Mesendoderm (in vitro differentiated cells): ENCODE measurements around the gene ENPP7.

Experiments
- DNase-seq: peaks from one replicate; pipeline ENCODE4 v3.0.0; 2013
- H2AK5ac ChIP-seq: 2 replicates; pipeline ENCODE4 v1.6.1; 2013; ENCODE audit warnings: low read length, inconsistent platforms
- H2BK120ac ChIP-seq: 2 replicates; pipeline ENCODE4 v1.6.1; 2013; ENCODE audit warnings: low read depth, mild to moderate bottlenecking, low read length, moderate library complexity, mixed read lengths
- H2BK15ac ChIP-seq: replicated peaks from 2 replicates; pipeline ENCODE4 v1.6.1; 2013; ENCODE audit warnings: low read depth, mild to moderate bottlenecking, moderate library complexity
- H2BK5ac ChIP-seq: 2 replicates; pipeline ENCODE4 v1.6.1; 2013; ENCODE audit warnings: low read length, inconsistent platforms
- H3K18ac ChIP-seq: 2 replicates; pipeline ENCODE4 v1.6.1; 2013; ENCODE audit warnings: mild to moderate bottlenecking, low read length, mixed read lengths
- H3K23ac ChIP-seq: one replicate; pipeline ENCODE4 v1.6.1; 2013; ENCODE audit warnings: low read length
- H3K27ac ChIP-seq: 2 replicates; pipeline ENCODE4 v1.5.1; 2013; ENCODE audit warnings: low read depth, mild to moderate bottlenecking, inconsistent platforms, low read length, moderate library complexity
- H3K27me3 ChIP-seq: 2 replicates; pipeline ENCODE4 v1.6.1; 2013; ENCODE audit warnings: low read length, control low read depth, mild to moderate bottlenecking, inconsistent platforms; ENCODE audit not compliant: insufficient read depth, poor library complexity
- H3K36me3 ChIP-seq: 2 replicates; pipeline ENCODE4 v1.6.1; 2013; ENCODE audit warnings: low read length, inconsistent platforms; ENCODE audit not compliant: control insufficient read depth, insufficient read depth
- H3K4ac ChIP-seq: one replicate; pipeline ENCODE4 v1.6.1; 2013; ENCODE audit warnings: low read depth, mild to moderate bottlenecking, low read length, moderate library complexity
- H3K4me1 ChIP-seq: 2 replicates; pipeline ENCODE4 v1.6.1; 2013; ENCODE audit warnings: low read depth, low read length, inconsistent platforms; ENCODE audit not compliant: control insufficient read depth
- H3K4me2 ChIP-seq: 2 replicates; pipeline ENCODE4 v1.6.1; 2013; ENCODE audit warnings: low read length
- H3K4me3 ChIP-seq: 2 replicates; pipeline ENCODE4 v1.5.1; 2013; ENCODE audit warnings: mild to moderate bottlenecking, low read length
- H3K56ac ChIP-seq: one replicate; pipeline ENCODE4 v1.6.1; 2013; ENCODE audit warnings: low read length
- H3K79me1 ChIP-seq: 2 replicates; pipeline ENCODE4 v1.6.1; 2013; ENCODE audit warnings: low read length, inconsistent platforms
- H3K79me2 ChIP-seq: 2 replicates; pipeline ENCODE4 v1.6.1; 2013; ENCODE audit warnings: mild to moderate bottlenecking, low read length; ENCODE audit not compliant: control insufficient read depth, insufficient read depth
- H3K9ac ChIP-seq: 2 replicates; pipeline ENCODE4 v1.6.1; 2013; ENCODE audit warnings: low read length, inconsistent platforms
- H4K5ac ChIP-seq: one replicate; pipeline ENCODE4 v1.6.1; 2013; ENCODE audit warnings: low read length
- H4K8ac ChIP-seq: one replicate; pipeline ENCODE4 v1.6.1; 2013; ENCODE audit warnings: low read depth, mild to moderate bottlenecking, control low read depth, low read length, moderate library complexity
- WGBS: extraction: QIAGEN DNeasy Blood & Tissue Kit; methylation state at CpG from one replicate; pipeline ENCODE4 v1.1.7; 2013; ENCODE audit warnings: low lambda C conversion rate, missing lambda C conversion rate; ENCODE audit not compliant: insufficient coverage; ENCODE audit errors: extremely low coverage; 5-methylcytosine and 5-hydroxymethylcytosine counted together

Gene ENPP7

DNA sequence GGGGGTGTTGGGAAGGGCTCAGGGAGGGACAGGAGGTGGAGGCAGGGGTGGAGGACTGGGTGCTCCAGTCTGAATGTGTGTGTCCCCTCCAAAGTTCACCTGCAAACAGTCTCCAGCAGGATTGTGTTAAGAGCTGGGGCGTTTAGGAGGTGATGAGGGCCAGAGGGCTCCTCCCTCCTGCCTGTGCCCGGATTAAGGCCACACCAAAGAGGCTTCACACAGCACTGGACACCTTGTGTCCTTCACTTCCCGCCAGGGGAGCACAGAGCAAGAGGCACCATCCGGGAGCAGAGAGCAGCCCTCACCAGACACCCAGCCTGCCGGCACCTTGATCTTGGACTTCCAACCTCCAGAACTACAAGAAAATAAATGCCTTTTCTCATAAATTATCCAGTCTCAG lies 30.2 kb upstream of the ENPP7 start:
- Histone ChIP-seq H3K18ac (no peak overlapping the region), H2BK120ac (no peak overlapping the region), H3K79me1 (no peaks in the 10 kb centered on the region), H3K4me3 (no peak overlapping the region), H2BK15ac (no peak overlapping the region), H3K36me3 (no peaks in the 10 kb centered on the region), H3K79me2 (no peaks in the 10 kb centered on the region), H3K27me3 (no peaks in the 10 kb centered on the region), H3K27ac (no peak overlapping the region), H3K9ac (no peak overlapping the region), H2AK5ac (no peak overlapping the region), H4K5ac (no peak overlapping the region), H3K56ac (peak overlapping the region; percentile 34), H3K4me2 (no peak overlapping the region), H3K23ac (no peak overlapping the region), H4K8ac (no peak overlapping the region), H3K4ac (no peak overlapping the region), H2BK5ac (no peak overlapping the region), H3K4me1 (no peaks in the 10 kb centered on the region)
- WGBS = no CpG with 5 or more reads among the region's 5 CpGs
- DNase-seq = no peak

DNA sequence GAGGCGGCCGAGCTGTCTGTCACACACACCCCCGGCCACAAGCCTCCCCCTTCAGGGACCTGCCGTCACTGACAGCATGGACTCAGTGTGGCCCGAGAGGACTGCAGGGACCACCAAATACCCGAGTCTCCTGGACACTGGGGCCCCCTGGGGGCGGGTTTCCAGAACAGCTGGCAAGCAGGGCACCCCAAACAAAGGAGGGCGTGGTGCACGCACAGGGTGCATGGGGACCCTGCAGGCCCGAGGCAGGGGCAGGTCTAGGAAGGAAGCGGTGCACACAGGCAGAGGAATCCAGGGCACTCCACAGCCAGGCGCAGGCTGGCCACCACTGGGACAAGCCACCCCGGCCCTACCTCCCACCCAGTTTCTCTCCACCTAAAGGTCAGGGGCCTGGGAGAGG lies 28.7 kb upstream of the ENPP7 start:
- Histone ChIP-seq H3K4me2 (no peak overlapping the region), H4K5ac (no peak overlapping the region), H3K23ac (no peak overlapping the region), H3K18ac (no peak overlapping the region), H3K56ac (no peak overlapping the region), H3K9ac (no peak overlapping the region), H3K79me2 (no peaks in the 10 kb centered on the region), H2BK15ac (no peak overlapping the region), H2BK120ac (no peak overlapping the region), H3K36me3 (no peaks in the 10 kb centered on the region), H2AK5ac (no peak overlapping the region), H3K4me3 (no peak overlapping the region), H3K27me3 (no peaks in the 10 kb centered on the region), H3K4ac (no peak overlapping the region), H3K27ac (no peak overlapping the region), H3K79me1 (no peaks in the 10 kb centered on the region), H4K8ac (no peak overlapping the region), H3K4me1 (no peaks in the 10 kb centered on the region), H2BK5ac (no peak overlapping the region)
- WGBS = no CpG with 5 or more reads among the region's 13 CpGs
- DNase-seq = no peak

DNA sequence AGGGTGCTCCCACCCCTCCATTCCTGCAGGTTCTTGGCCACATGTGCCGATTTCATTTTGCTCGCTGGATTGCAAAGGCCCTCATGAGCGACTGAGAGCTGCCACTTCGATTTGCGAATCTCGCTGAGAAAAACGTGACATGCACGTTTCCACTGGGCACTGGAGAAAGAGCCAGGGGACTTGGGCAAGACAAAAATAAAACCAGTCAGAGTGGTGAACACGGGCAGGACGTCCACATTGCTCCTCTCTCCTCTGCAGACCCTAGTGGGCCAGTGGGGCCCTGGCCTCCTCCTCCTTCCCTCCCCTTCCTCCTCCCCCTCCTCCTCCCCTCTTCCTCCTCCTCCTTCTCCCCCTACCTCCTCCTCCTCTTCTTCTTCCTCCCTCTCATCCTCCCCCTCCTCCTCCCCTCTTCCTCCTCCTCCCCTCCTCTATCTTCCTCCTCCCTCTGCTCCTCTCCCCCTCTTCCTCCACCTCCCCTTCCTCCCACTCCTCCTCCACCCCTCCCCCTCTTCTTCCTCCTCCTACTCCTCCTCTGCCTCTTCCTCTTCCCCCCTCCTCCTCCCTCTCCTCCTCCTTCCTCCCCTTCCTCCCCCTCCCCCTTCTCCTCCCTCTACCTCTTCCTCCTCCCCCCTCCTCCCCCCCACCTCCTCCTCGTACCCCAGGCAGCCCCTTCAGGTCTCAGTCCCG lies 28.1 kb upstream of the ENPP7 start:
- Histone ChIP-seq H3K79me2 (no peaks in the 10 kb centered on the region), H4K5ac (no peak overlapping the region), H2BK5ac (no peak overlapping the region), H3K27ac (no peak overlapping the region), H3K23ac (no peak overlapping the region), H3K4ac (no peak overlapping the region), H3K4me3 (no peak overlapping the region), H2BK120ac (no peak overlapping the region), H3K27me3 (no peaks in the 10 kb centered on the region), H2BK15ac (no peak overlapping the region), H3K18ac (no peak overlapping the region), H2AK5ac (no peak overlapping the region), H3K36me3 (no peaks in the 10 kb centered on the region), H3K4me2 (no peak overlapping the region), H3K56ac (no peak overlapping the region), H4K8ac (no peak overlapping the region), H3K79me1 (no peaks in the 10 kb centered on the region), H3K4me1 (no peaks in the 10 kb centered on the region), H3K9ac (no peak overlapping the region)
- WGBS = no CpG with 5 or more reads among the region's 12 CpGs
- no peak for DNase-seq

DNA sequence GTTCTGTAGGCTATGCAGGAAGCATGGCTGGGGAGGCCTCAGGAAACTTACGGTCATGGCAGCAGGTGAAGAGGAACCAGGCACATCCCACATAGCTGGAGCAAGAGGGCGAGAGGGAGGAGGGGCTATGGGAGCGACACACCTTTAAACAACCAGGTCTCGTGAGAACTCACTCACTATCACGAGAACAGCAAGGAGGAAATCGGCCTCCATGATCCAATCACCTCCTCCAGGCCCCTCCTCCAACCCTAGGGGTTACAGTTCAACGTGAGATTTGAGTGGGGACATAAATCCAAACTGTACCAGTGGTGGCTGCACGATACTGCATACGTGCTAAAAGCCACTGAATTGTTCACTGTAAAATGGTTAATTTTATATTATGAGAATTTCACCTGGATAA lies 26.1 kb upstream of the ENPP7 start:
- no peaks in the 10 kb centered on the region for H3K36me3 ChIP-seq
- WGBS = no CpG with 5 or more reads among the region's 9 CpGs
- no peak overlapping the region for H3K4me3 ChIP-seq
- H3K9ac ChIP-seq = no peak overlapping the region
- H2BK15ac ChIP-seq = no peak overlapping the region
- DNase-seq = peak; percentile 10
- no peak overlapping the region for H3K23ac ChIP-seq
- no peak overlapping the region for H3K27ac ChIP-seq
- H3K4me1 ChIP-seq = no peaks in the 10 kb centered on the region
- H3K79me2 ChIP-seq = no peaks in the 10 kb centered on the region
- no peak overlapping the region for H3K18ac ChIP-seq
- H3K79me1 ChIP-seq = no peaks in the 10 kb centered on the region
- H3K56ac ChIP-seq = no peak overlapping the region
- no peak overlapping the region for H4K8ac ChIP-seq
- H3K27me3 ChIP-seq = no peaks in the 10 kb centered on the region
- no peak overlapping the region for H3K4ac ChIP-seq
- no peak overlapping the region for H2BK120ac ChIP-seq
- no peak overlapping the region for H2BK5ac ChIP-seq
- H3K4me2 ChIP-seq = no peak overlapping the region
- no peak overlapping the region for H4K5ac ChIP-seq
- H2AK5ac ChIP-seq = no peak overlapping the region

DNA sequence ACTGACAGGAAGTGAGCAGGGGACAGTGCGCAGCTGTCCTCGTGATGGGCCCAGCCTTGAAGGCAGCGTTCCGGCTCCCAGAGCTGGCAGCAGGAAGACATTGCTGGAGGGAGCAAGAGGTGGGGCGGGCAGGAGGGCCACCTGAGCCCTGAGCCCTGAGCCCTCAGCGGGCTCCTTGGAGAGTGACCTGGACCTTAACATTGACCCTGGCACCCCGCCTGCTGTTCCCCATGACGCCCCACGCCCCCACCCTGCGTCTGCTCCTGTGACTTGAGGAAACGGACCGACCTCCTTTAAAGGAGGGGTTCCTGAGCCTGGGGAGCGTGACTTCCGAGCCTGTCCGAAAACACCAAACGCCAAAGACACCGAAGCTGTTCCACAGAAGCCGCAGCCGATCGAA lies 25.1 kb upstream of the ENPP7 start:
- Histone ChIP-seq H3K27me3 (no peaks in the 10 kb centered on the region), H3K4me2 (no peak overlapping the region)
- WGBS = no CpG with 5 or more reads among the region's 20 CpGs

More for the DNA sequence above, 25.1 kb upstream of the ENPP7 start:
- Histone ChIP-seq H4K8ac (no peak overlapping the region), H3K56ac (no peak overlapping the region), H3K23ac (no peak overlapping the region), H2AK5ac (no peak overlapping the region), H3K9ac (no peak overlapping the region), H2BK15ac (no peak overlapping the region), H2BK120ac (no peak overlapping the region), H3K79me2 (no peaks in the 10 kb centered on the region), H3K79me1 (no peaks in the 10 kb centered on the region), H3K4me3 (no peak overlapping the region), H3K27ac (no peak overlapping the region), H3K36me3 (no peaks in the 10 kb centered on the region), H2BK5ac (no peak overlapping the region), H4K5ac (no peak overlapping the region), H3K18ac (no peak overlapping the region), H3K4me1 (no peaks in the 10 kb centered on the region), H3K4ac (no peak overlapping the region)
- no peak for DNase-seq
